ENCODE data around the gene CFD.

GRCh38 chr19:892894-893689 is 33.6 kb downstream of the CFD start, which contains the start of the genes MED16 and RNU6-9:
- TF ChIP-seq CTCF (IDR thresholded peaks at IDR 0.05) (no peak), POLR2A (IDR thresholded peaks at IDR 0.05) (peak in 1 of 2 donors; percentile 70)

Data from heart left ventricle (tissue), 13 donors.